CD4-positive, alpha-beta T cell (primary cell): ENCODE measurements around the gene GLCCI1. TPM values are rescaled to one million over a fixed set of nuclear protein-coding genes. Genes with fewer than 3 reads are reported as not detected.

Source experiments
- ATAC-seq: fragments of 200-7000 bp; cut with Tn5 transposase; one replicate; pipeline ENCODE4 v1.10.0; 2022; ENCODE audit warnings: mild to moderate bottlenecking; ENCODE audit not compliant: poor library complexity
- CTCF ChIA-PET: fragments of 350-600 bp; sonication (Branson Sonifier 250); formaldehyde crosslinking; loops from one replicate; lab custom pipeline; 2021; ENCODE audit warnings: antibody characterized with exemption, inconsistent platforms; lab: Charles Lee
- POLR2A ChIA-PET: fragments of 350-600 bp; sonication (Branson Sonifier 250); formaldehyde crosslinking; loops from one replicate; lab custom pipeline; 2021; ENCODE audit warnings: antibody characterized with exemption, inconsistent platforms; lab: Charles Lee
- DNase-seq, 14 experiments: peaks; one replicate each; pipeline ENCODE4 v3.0.0-alpha.2; 2013 to 2020; ENCODE audit warnings: mixed read lengths in 2 of 14
- H3K27ac ChIP-seq, 2 donors: one replicate each; pipeline versions ENCODE4 v1.5.1 to v1.7.0; 2013; ENCODE audit warnings: low read length in 2 of 2, low read depth in 1 of 2, mild to moderate bottlenecking in 1 of 2
- H3K27me3 ChIP-seq, 2 experiments: 1 replicate in 1 of 2; 2 replicates in 1 of 2; pipeline versions ENCODE4 v1.6.1 to v1.7.0; 2013; ENCODE audit warnings: low read length in 2 of 2, control low read depth in 1 of 2, mild to moderate bottlenecking in 1 of 2, moderate library complexity in 1 of 2; ENCODE audit not compliant: insufficient read depth in 2 of 2, control insufficient read depth in 1 of 2
- H3K36me3 ChIP-seq: one replicate; pipeline ENCODE4 v1.6.1; 2013; ENCODE audit warnings: low read length, control low read depth; ENCODE audit not compliant: insufficient read depth
- H3K4me1 ChIP-seq: one replicate; pipeline ENCODE4 v1.6.1; 2013; ENCODE audit warnings: low read length, control low read depth; ENCODE audit not compliant: insufficient read depth
- H3K4me3 ChIP-seq: one replicate; pipeline ENCODE4 v1.5.1; 2013; ENCODE audit warnings: mild to moderate bottlenecking, low read length, moderate library complexity
- H3K9me3 ChIP-seq, 2 experiments: 1 replicate in 1 of 2; 2 replicates in 1 of 2; pipeline versions ENCODE4 v1.6.1 to v1.7.0; 2013; ENCODE audit warnings: low read length in 2 of 2, mild to moderate bottlenecking in 2 of 2, control low read depth in 1 of 2, moderate library complexity in 1 of 2; ENCODE audit not compliant: control insufficient read depth in 1 of 2, insufficient read depth in 1 of 2
- H3K27ac Mint-ChIP-seq: one replicate; pipeline ENCODE4 v1.8.0; 2020; ENCODE audit warnings: mixed read lengths
- H3K27me3 Mint-ChIP-seq: one replicate; pipeline ENCODE4 v1.8.0; 2021; ENCODE audit warnings: mixed read lengths
- H3K36me3 Mint-ChIP-seq: one replicate; pipeline ENCODE4 v1.8.0; 2021; ENCODE audit warnings: low read depth, mixed read lengths
- H3K4me1 Mint-ChIP-seq: one replicate; pipeline ENCODE4 v1.8.0; 2021; ENCODE audit warnings: low read depth, mixed read lengths
- H3K4me3 Mint-ChIP-seq: one replicate; pipeline ENCODE4 v1.8.0; 2020; ENCODE audit warnings: mild to moderate bottlenecking, mixed read lengths
- H3K9me3 Mint-ChIP-seq: one replicate; pipeline ENCODE4 v1.8.0; 2020; ENCODE audit warnings: mixed read lengths
- CTCF ChIP-seq: fragments of 200-600 bp; IDR thresholded peaks from one replicate; pipeline ENCODE4 v1.8.0; 2022; ENCODE audit warnings: antibody characterized with exemption, mild to moderate bottlenecking
- intact Hi-C, 2 experiments: fragments of 100-400 bp; cut with DNase I in 1 of 2; cut with micrococcal nuclease in 1 of 2; formaldehyde crosslinking; loops; one replicate each; pipeline versions ENCODE4 v1.15.1 to v1.9.0; 2023 to 2025; cut with DNase I, micrococcal nuclease
- total RNA-seq, 174 experiments: library from RNA in 2 of 174; stranded (reverse) in 2 of 174; gene quantifications; one replicate each; pipeline ENCODE4 v1.2.3 and lab custom pipeline; 2021 to 2026

The GLCCI1 gene
- total RNA-seq, 2 experiments from 2014 or later = 22.2 to 22.3 TPM

GRCh38 chr7:8022628-8023027 is 54.0 kb downstream of the GLCCI1 start:
- POLR2A ChIA-PET = interaction anchor here (0.6 kb wide), 2 partner anchors 167 to 258 kb away, joined by 3 read pairs; no protein-coding TSS in a partner anchor
- Mint-ChIP-seq H3K4me3 (no peak overlapping the region), H3K36me3 (peaks cover 71% of the 10 kb centered on the region)

GRCh38 chr7:8035192-8035591 is 66.6 kb downstream of the GLCCI1 start:
- Histone ChIP-seq H3K4me3 (no peak overlapping the region), H3K9me3 (no peaks in the 10 kb centered on the region), H3K36me3 (peaks cover 10% of the 10 kb centered on the region), H3K27ac (no peak overlapping the region), H3K27me3 (no peaks in the 10 kb centered on the region), H3K4me1 (peaks cover 16% of the 10 kb centered on the region)
- H3K9me3 Mint-ChIP-seq = no peaks in the 10 kb centered on the region
- peaks cover 68% of the 10 kb centered on the region for H3K36me3 Mint-ChIP-seq
- ChIA-PET POLR2A (interaction anchor here (0.6 to 1.7 kb wide), 10 partner anchors 12 to 442 kb away, joined by 3 to 12 read pairs (median 4); partner anchors contain the start of gene GLCCI1), CTCF (interaction anchor here (1.0 to 1.9 kb wide), 5 partner anchors 12 to 354 kb away, joined by 3 to 7 read pairs (median 4); no protein-coding TSS in a partner anchor)
- ATAC-seq (no peak), DNase-seq (no peak)
- H3K27ac Mint-ChIP-seq = peak overlapping the region; percentile 69
- H3K27me3 Mint-ChIP-seq = no peaks in the 10 kb centered on the region
- intact Hi-C loops = loop anchor here in 1 of 2 experiments (5.0 kb wide), 1 partner anchor 353 kb away; no protein-coding TSS in a partner anchor
- TF ChIP-seq CTCF = no peak
- H3K4me3 Mint-ChIP-seq = no peak overlapping the region
- peaks cover 32% of the 10 kb centered on the region for H3K4me1 Mint-ChIP-seq

More at GRCh38 chr7:8022628-8023027, 54.0 kb downstream of the GLCCI1 start:
- peaks cover 5 to 12% of the 10 kb centered on the region in 2 experiments for H3K9me3 ChIP-seq
- CTCF ChIA-PET = interaction anchor here (2.0 kb wide), 1 partner anchor 13 kb away, joined by 5 read pairs; no protein-coding TSS in a partner anchor
- Mint-ChIP-seq H3K9me3 (peaks cover 11% of the 10 kb centered on the region), H3K4me1 (peaks cover 13% of the 10 kb centered on the region), H3K27ac (no peak overlapping the region), H3K27me3 (no peaks in the 10 kb centered on the region)
- no peak overlapping the region for H3K27ac ChIP-seq
- H3K4me3 ChIP-seq = no peak overlapping the region
- intact Hi-C loops = no loop called here
- ATAC-seq (no peak), DNase-seq (no peak)
- no peak for TF ChIP-seq CTCF
- H3K36me3 ChIP-seq = peaks cover 41% of the 10 kb centered on the region
- no peaks in the 10 kb centered on the region for H3K4me1 ChIP-seq
- H3K27me3 ChIP-seq = no peaks in the 10 kb centered on the region

- Histone ChIP-seq H3K36me3 (peaks cover 10% of the 10 kb centered on the region), H3K9me3 (no peaks in the 10 kb centered on the region), H3K27me3 (no peaks in the 10 kb centered on the region), H3K4me3 (no peak overlapping the region), H3K27ac (no peak overlapping the region), H3K4me1 (peaks cover 19% of the 10 kb centered on the region)
- Mint-ChIP-seq H3K9me3 (no peaks in the 10 kb centered on the region), H3K27ac (peak overlapping the region; percentile 69), H3K4me3 (no peak overlapping the region), H3K27me3 (no peaks in the 10 kb centered on the region), H3K4me1 (peaks cover 39% of the 10 kb centered on the region), H3K36me3 (peaks cover 64% of the 10 kb centered on the region)
- POLR2A ChIA-PET = interaction anchor here (0.6 to 1.7 kb wide), 10 partner anchors 12 to 442 kb away, joined by 3 to 12 read pairs (median 4); partner anchors contain the start of gene GLCCI1
- TF ChIP-seq CTCF = peak; percentile 65
- ATAC-seq = peak; percentile 85
- CTCF ChIA-PET = interaction anchor here (1.0 to 1.9 kb wide), 5 partner anchors 13 to 354 kb away, joined by 3 to 7 read pairs (median 4); no protein-coding TSS in a partner anchor
- DNase-seq = peak in 3 of 14 experiments; percentile 62 to 65 (median 64)
- intact Hi-C loops = loop anchor here in 1 of 2 experiments (5.0 kb wide), 1 partner anchor 354 kb away; no protein-coding TSS in a partner anchor
Measured at GRCh38 chr7:8035647-8036518, 67.3 kb downstream of the GLCCI1 start.
